PC-9 (cell line): ENCODE measurements around the gene ZDHHC14.
"Not testable (repeated sequence)": the region's sequence is repeated elsewhere in the genome, so short reads cannot be mapped to it uniquely, and the experiment has no call there.

ENCODE experiments used
- CTCF ChIP-seq: fragments of 200-600 bp; sonication (generic); conservative IDR thresholded peaks from 2 replicates; pipeline ENCODE4 v1.6.1; 2017; ENCODE audit warnings: mixed run types, antibody characterized with exemption, mild to moderate bottlenecking, moderate library complexity
- EZH2 ChIP-seq: fragments of 200-600 bp; sonication (generic); IDR thresholded peaks from 2 replicates; pipeline ENCODE4 v1.8.0; 2017; ENCODE audit warnings: antibody characterized with exemption, low read depth

GRCh38 chr6:157691621-157692020 lies 310.6 kb downstream of the ZDHHC14 start:
- TF ChIP-seq CTCF, EZH2: not testable (repeated sequence)
